HG03280 (cell line): ENCODE data around the gene CDKAL1.
"Not testable (repeated sequence)": the region's sequence is repeated elsewhere in the genome, so short reads cannot be mapped to it uniquely, and the experiment has no call there.

ENCODE experiments used
- ATAC-seq: cut with Tn5 transposase; IDR thresholded peaks from one replicate; pipeline ENCODE4 v1.9.1; 2021; ENCODE audit warnings: mild to moderate bottlenecking, moderate library complexity; ENCODE audit not compliant: unreplicated experiment

Gene CDKAL1

DNA sequence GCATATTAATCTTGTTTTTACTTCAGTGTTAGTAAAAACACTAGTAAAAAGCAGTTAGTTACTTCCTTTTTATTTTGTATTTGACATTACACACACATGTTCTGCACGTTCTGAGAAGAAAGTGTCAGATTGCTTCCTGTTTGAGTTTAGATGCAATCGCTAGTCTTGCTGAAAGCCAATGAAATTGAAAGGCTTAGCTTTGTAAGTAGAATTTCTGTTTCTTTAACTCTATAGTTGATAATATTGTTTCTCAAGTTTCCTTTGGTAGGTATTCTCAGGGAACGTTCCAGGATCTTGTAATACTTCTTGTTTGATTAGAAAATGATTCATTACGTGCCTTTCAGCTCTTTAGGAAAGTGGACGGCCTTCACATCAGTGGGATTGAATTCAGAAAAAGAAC is 55.0 kb downstream of the CDKAL1 start:
- ATAC-seq, result no peak

DNA sequence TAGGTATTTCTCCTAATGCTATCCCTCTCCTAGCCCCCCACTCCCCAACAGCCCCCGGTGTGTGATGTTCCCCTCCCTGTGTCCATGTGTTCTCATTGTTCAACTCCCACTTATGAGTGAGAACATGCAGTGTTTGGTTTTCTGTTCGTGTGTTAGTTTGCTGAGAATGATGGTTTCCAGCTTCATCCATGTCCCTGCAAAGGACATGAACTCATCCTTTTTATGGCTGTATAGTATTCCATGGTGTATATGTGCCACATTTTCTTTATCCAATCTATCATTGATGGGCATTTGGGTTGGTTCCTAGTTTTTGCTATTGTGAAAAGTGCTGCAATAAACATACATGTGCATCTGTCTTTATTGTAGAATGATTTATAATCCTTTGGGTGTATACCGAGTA is 56.2 kb downstream of the CDKAL1 start:
- not testable (repeated sequence) for ATAC-seq

DNA sequence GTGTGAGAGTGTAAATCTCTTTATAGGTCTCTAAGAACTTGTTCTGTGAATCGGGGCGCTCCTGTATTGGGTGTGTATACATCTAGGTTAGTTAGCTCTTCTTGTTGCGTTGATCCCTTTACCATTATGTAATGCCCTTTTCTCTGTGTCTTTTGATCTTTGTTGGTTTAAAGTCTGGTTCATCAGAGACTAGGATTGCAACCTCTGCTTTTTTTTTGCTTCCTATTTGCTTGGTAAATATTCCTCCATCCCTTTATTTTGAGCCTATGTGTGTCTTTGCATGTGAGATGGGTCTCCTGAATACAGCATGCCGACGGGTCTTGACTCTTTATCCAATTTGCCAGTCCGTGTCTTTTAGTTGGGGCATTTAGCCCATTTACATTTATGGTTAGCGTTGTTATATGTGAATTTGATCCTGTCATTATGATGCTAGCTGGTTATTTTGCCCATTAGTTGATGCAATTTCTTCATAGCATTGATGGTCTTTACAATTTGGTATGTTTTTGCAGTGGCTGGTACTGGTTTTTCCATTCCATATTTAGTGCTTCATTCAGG is 60.1 kb downstream of the CDKAL1 start:
- not testable (repeated sequence) for ATAC-seq

DNA sequence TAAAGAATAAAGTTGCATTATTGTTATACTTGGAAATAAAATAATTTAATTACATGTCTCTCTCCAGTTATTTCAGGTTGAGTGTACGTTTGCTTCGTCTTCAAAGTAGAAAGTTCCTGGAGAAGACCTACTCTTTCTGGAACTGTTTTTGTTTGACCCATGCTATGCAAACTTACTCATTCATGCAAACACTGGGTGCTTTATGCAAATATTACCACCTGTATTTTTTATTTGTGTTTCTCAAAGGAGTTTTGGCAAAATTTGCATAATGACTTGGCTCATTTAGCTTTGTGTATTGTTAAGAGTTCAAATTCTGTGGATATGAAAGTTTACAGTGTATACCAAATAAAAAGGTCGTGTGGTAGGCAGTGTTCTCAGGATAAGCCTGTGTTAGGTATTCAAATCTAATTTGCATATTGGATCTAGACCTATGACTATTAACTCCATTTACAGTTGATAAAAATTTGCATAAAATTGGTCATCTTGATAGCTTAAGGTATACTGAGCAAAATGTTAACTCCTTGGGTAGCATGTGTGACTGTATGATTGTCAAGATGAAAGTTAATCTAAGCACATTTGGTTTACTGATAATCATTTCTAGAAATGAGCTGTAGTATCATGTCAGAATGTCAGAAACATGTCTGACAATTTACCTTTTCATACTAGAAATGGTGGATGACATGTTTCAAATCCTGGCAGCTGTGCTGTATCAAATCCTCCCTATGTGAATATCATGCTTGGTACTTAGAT is 65.2 kb downstream of the CDKAL1 start:
- no peak for ATAC-seq

DNA sequence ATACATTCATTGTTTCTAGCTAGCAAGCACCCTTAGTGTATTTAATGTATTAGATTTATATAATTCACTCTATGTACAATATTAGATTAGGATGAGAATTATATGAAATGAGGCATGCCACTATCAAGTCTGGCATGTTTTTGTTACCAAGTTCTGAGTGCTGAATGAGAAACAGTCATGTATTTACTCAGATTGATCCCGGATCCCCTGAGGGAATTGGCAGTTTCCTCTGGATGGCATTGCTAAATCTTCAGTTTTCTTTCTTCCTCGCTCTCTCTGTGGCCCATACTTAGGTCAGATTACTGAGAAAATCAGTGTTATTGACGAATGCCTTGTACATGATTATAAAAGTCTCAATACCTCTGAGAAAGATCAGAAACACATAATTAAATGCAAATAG is 66.6 kb downstream of the CDKAL1 start:
- ATAC-seq, result no peak

DNA sequence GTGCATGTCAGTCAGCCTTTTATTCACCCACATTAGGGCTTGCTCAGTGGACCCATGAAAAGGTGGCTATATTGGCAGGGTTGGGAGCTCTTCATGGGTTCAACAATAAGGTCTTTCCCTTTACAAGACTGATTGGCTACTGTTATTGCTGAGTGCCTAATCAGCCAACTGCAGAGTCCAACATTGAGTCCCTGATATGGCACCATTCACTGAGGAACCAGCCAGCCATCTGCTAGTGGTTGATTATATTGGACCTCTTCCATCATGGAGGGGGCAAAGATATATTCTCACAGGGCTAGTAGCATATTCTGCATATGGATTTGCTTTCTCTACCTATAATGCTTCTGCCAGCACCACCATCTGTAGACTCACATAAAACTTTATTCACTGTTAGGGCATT is 69.9 kb downstream of the CDKAL1 start:
- ATAC-seq, result no peak

DNA sequence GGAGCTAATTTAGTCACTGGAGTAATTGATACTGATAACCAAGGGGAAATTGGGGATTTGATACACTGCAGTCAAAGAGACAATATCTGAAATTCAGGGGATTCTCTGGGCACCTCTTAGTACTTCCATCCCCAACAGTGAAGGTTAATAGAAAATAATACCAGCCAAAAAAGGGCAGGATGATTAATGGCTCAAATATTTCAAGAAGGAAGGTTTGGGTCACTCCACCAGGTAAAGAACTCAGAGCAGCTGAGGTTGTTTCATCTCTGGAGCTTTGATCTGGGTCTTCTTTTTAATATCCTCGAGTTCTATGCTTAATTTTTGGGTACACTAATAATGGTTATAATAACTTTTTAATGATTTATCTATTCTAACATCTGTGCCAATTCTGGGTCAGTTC is 70.8 kb downstream of the CDKAL1 start:
- ATAC-seq, result no peak

DNA sequence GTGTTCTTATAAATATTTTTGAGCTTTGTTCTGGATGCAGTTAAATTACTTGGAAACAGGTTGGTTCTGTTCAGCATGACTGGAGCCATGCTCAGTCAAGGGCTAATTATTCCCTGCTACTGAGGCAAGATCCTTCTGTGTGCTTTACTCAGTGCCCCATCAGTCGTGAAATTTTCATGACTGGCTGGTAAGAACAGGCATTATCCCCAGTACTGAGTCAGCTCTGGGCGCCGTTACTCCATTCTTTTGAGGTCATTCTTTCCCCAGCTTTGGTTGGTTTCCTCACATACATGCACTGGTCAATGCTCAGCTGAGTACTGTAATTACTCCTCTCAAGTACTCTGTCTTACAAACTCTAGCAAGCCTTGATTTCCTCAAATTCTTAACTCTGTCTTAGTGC is 71.3 kb downstream of the CDKAL1 start:
- no peak for ATAC-seq

DNA sequence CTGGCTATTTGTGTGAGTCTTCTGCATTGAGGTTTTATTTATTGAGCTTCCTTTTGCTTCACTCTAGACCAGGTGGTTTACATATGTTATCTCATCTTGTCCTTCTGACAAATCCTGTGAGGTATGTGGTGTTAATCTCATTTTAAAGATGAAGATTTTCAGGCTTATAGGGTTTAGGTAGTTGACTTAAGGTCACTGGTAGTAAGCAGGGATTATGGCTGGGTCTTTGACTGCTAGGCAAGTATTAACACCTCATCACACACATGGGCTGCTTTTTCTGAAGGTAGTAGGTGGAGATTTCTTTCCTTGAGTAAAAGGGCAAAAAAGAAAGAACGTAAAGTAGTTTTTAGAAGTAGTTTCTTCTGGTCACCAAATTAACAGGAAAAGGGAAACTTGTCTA is 72.6 kb downstream of the CDKAL1 start:
- no peak for ATAC-seq

DNA sequence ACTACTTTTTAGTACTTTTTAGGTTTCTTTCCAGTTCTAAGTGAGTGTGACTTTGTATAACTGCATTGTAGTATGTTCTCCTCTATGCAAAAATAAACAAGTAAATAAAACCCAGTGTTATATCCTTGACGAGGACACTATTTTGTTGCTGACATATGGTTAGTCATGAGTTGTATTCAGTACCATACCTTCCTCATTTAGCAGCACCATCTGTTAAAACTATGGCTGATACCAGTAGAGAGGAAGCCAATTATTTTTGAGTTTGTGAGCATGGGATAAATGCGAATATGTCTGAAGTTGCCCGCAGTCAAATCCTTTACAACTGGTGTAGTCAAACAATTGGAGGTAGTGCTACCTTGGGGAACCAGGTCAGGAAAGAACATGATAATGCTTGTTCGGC is 74.1 kb downstream of the CDKAL1 start:
- ATAC-seq, result no peak

DNA sequence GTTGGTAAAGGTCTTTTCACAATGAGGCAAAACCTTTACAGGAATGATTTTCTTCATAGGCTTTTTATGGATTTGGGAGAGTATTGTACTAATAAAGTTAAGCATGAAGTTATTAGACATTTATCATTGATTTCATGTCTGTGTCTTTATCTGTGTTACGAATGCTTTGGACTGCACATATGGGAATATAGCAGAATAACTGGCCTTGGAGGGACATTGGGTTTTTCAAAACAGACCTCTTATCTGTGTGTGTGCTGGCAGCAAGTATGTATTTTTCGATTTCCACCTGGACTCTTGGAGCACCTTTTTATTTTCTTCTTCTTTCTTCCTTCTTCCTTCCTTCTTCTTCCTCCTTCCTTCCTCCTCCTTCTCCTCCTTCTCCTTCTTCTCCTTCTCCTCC is 74.6 kb downstream of the CDKAL1 start:
- ATAC-seq, result no peak

DNA sequence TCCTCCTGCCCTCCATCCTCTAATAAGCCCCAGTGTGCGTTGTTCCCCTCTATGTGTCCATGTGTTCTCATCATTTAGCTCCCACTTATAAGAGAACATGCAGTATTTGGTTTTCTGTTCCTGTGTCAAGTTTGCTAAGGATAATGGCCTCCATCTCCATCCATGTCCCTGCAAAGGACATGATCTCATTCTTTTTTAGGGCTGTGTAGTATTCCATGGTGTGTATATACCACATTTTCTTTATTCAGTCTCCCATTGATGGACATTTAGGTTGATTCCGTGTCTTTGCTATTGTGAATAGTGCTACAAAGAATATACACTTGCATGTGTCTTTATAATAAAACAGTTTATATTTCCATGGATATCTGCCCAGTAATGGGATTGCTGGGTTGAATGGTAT is 75.7 kb downstream of the CDKAL1 start:
- not testable (repeated sequence) for ATAC-seq

DNA sequence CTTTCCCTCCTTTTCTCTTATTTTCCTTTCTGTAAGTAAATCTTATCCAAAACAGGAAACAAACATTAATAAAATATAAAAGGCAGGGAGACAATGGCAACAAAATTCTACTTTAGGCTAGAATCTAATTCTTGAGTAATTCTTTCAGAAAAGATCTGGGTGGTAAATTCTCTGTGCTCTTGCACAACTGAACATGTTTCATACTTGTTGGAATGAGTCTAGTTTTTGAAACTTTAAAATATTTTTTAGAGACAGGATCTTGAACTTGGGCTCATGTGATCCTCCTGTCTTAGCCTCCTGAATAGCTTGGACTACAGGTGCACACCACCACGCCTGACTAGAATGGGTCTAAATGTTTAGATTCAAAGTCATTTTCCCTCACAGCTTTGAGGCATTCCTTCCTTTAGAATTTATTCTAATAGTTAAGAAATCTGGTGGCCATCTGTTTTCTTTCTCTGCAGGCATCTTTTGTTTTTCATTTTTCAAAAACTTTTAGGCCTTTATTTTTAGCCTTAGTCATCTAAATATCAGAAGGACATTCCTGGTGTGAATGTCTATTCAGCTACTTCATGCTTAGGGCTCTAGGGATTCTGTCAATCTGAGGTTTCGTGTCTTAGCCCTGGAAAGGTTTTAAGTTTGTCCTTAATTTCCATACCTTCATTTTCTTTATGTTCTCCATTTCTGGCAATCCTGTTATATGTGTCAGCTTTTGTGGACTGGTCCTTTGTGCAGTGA is 76.5 kb downstream of the CDKAL1 start:
- ATAC-seq, result no peak

DNA sequence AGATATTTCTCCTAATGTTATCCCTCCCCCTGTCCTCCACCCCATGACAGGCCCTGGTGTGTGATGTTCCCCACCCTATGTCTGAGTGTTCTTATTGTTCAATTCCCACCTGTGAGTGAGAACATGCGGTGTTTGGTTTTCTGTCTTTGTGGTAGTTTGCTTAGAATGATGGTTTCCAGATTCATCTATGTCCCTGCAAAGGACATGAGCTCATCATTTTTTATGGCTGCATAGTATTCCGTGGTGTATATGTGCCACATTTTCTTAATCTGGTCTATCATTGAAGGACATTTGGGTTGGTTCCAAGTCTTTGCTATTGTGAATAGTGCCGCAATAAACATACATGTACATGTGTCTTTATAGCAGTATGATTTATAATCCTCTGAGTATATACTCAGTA is 83.3 kb downstream of the CDKAL1 start:
- ATAC-seq, result not testable (repeated sequence)

DNA sequence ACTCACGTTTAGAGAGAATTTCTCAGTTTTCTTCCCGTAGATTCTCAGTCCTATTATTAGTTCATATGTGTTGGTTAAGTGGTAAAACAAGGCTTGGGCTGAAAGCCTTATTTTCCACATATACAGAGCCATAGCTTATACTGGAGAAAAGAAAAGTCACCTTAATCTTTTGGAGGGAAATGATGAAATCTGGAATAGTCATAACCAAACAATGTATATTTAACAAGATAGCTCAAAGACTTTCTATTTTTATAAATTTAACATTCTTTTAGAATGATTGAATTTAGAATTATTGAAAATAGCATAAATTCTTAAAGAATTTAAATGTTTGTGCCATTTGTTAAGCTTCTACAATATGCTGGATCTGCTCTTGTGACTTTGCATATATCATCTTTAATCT is 85.8 kb downstream of the CDKAL1 start:
- ATAC-seq, result no peak

DNA sequence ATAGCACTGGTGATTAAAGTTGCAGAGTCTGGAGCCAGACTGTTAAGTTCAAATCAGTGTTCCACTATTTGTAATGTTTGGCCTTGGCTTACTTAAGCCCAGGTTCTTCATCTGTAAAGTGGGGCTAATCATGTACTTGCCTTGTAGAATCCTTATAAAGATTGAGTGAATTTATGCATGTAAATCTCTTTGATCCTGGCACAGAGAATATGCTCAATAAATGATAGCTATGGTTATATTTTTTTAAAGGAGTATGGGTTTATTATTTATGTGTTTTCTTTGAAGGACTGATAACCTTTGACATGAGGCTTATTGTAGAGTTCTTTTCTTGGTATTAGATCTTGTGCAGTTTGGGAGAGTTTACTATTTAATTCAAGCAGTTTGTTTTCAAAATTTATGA is 89.5 kb downstream of the CDKAL1 start:
- no peak for ATAC-seq

DNA sequence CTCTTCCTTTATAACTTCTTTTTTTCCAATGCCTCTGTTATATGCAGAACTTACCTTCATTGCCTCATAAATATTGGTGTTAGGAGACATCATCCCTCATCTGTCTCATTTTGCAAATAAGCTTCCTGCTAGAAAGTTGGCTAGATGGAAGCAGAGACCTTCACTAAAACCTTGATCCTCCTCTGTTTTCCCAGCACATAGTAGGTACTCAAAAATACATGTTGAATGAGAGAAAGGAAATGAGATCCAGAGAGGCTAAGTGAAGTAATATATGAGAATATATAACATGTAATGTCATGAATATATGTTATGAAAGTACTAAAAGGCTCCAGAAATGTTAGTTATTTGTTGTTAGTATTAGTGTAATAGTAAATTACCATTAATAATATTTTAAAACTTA is 91.9 kb downstream of the CDKAL1 start:
- ATAC-seq, result no peak

DNA sequence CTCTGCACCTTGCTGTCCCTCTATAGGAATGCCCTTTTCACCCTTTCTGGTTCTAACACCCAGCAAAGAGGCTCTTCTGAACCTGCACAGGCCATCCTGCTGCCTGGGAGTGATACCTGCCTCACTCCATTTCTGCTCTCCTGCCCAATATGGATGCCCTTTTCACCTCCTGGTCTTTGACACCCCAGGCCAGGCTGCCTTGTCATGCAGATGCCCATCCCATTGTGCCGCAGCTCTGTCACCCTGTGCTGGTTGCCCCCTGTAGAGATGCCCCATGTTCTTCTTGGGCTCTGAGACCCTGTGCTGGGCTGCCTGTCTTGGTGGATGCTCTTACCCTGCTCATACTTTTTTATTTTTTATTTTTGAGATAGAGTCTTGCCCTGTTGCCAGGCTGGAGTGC is 95.3 kb downstream of the CDKAL1 start:
- ATAC-seq, result no peak

DNA sequence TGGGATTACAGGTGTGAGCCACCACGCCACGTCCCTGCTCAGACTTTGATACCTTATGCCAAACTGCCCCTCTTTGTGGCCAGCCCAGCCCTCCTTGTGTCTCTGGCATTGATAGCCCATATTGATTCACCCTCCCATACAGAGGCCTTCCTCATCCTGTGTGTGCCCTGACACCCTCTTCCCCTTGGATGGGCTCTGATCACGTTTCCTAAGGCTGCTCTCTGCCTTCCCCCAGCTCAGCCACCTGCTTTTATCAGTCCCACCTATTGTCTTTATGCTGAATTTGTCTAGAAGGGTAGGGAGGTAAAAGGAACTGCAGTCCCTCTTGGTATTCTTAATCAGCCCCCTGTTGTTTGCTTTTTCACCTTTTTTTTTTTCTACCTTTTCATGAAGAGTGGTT is 95.9 kb downstream of the CDKAL1 start:
- no peak for ATAC-seq

DNA sequence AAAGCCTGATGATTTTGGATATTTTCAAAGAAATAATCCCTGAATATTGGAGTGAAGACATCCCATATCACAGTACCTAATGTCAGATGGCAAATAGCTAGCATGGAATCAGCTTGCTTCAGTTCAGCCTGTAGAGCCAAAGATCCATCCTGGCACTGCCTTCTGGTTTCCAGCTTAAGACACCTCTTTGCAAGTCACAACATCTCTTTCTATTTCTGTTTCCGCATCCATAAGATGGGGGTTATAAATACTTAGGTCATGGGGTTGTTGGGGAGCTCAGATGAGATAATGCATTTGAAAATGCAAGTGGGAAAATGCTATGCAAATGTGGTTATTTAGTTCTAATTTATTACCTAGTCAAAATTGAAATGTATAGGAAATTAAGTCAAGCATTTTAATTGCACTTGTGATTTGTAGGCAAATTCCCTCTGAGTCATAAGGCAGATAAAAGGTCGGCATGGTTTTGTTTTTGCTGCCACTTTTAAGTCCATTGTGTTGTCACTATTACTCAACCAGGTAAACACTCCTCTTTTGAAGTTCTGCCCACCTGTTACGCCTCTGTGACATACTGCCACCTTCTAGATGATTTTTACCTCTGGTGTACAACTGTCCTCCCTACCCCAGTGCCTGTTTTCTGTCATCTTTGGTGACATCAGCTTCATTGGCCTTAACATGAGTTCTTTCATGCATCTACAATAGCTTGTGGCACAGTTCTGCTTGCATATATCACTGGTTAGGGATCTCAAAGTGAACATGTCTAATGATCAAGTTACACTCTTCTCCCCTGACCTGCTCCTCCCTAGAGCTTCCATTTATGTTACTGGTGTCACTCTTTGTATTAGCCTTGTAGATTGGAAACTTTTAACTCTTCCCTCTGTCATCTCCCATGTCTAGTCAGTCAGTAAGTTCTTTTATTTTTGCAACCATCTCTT is 96.6 kb downstream of the CDKAL1 start:
- ATAC-seq, result no peak

DNA sequence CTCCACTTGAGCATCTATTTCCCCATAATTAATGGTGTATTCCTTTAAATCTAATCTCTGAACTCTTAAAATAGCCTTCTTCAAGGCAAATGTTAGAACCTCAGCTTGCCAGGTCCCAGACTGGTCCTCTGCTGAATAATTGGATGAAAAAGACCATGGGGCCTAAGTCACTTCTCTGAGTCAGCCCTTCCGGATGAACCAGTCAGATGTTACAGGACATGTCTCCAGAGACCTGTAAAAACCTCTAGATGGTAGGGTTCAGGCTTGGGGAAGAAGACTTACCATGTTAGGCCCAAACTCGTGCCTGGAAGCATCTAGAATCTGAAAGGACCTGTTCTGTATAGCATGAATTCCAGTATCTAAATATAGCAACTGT is 97.3 kb downstream of the CDKAL1 start:
- no peak for ATAC-seq
